Ovary (tissue), 3 donors: ENCODE results near the gene WNT7A.

Source experiments
- CTCF ChIP-seq, 3 donors: fragments of 450-650 bp in 2 of 3; fragments of 200-600 bp in 1 of 3; IDR thresholded peaks; one replicate each; pipeline versions ENCODE4 v1.5.1 to v1.8.0; 2016 to 2022; ENCODE audit warnings: antibody characterized with exemption in 3 of 3, mild to moderate bottlenecking in 1 of 3
- POLR2A ChIP-seq: fragments of 450-650 bp; IDR thresholded peaks from one replicate; pipeline ENCODE4 v1.6.1; 2017; ENCODE audit warnings: antibody characterized with exemption, mild to moderate bottlenecking, moderate library complexity
- donor health status: DM: no; HTN: no; CAD: no.

GRCh38 chr3:13874891-13875290, 5.0 kb downstream of the WNT7A start:
- TF ChIP-seq CTCF (IDR thresholded peaks at IDR 0.05) (no peak), POLR2A (no peak)
